Measurements from ENCODE around the gene ENKD1. TPM values are rescaled to one million over a fixed set of nuclear protein-coding genes. Genes with fewer than 3 reads are reported as not detected.

The ENKD1 gene
- total RNA-seq, 2 experiments from 2014 or later: 9.6 to 12.1 TPM

Other genes with a start within 250 kb of the ENKD1 start
- not detected for gene HSD11B2, start 235.6 kb downstream of the ENKD1 start, total RNA-seq
- 10 to 100 TPM; 41.8 to 48.8 TPM for gene ATP6V0D1, start 185.6 kb downstream of the ENKD1 start, total RNA-seq
- gene AGRP, start 183.2 kb downstream of the ENKD1 start, total RNA-seq: not detected
- 10 to 100 TPM; 28.7 to 35.7 TPM for gene RIPOR1, start 137.9 kb downstream of the ENKD1 start, total RNA-seq
- gene CTCF, start 104.2 kb downstream of the ENKD1 start, total RNA-seq: 10 to 100 TPM; 69.9 to 72.3 TPM
- gene CARMIL2, start 21.6 kb downstream of the ENKD1 start, total RNA-seq: 100 to 1,000 TPM; 199 to 203 TPM
- 10 to 100 TPM; 50.7 to 54.2 TPM for gene ACD, start 6.5 kb downstream of the ENKD1 start, total RNA-seq
- gene PARD6A, start 5.8 kb downstream of the ENKD1 start, total RNA-seq: 10 to 100 TPM in 1 of 2 experiments, 1 to 10 TPM in 1; 9.5 to 11.1 TPM
- 1 to 10 TPM; 5.6 to 5.8 TPM for gene C16orf86, start 64 bp upstream of the ENKD1 start, total RNA-seq
- gene GFOD2, start 52.6 kb upstream of the ENKD1 start, total RNA-seq: 10 to 100 TPM; 12.5 to 14.2 TPM
- gene RANBP10, start 139.8 kb upstream of the ENKD1 start, total RNA-seq: 10 to 100 TPM; 23.1 to 23.2 TPM
- under 1 TPM in 1 of 2 experiments, not detected in 1; 0.40 TPM for gene TSNAXIP1, start 140.1 kb upstream of the ENKD1 start, total RNA-seq
- 10 to 100 TPM; 48.1 to 50.1 TPM for gene THAP11, start 175.6 kb upstream of the ENKD1 start, total RNA-seq
- 10 to 100 TPM; 88.4 TPM for gene NUTF2, start 180.2 kb upstream of the ENKD1 start, total RNA-seq
- gene CENPT, start 180.9 kb upstream of the ENKD1 start, total RNA-seq: 10 to 100 TPM; 84.0 to 90.7 TPM
- 100 to 1,000 TPM; 119 to 130 TPM for gene EDC4, start 206.3 kb upstream of the ENKD1 start, total RNA-seq
- gene NRN1L, start 218.1 kb upstream of the ENKD1 start, total RNA-seq: 1 to 10 TPM; 2.1 to 3.1 TPM
- gene PSKH1, start 226.5 kb upstream of the ENKD1 start, total RNA-seq: 10 to 100 TPM; 22.8 to 25.6 TPM

Measured in activated naive CD8-positive, alpha-beta T cell treated with anti-CD3 and anti-CD28 coated beads, Interleukin-2, amount 10 ng/mL, durations not matched to agents 7 days and 5 days (primary cell).